Thyroid gland (tissue), 4 donors: ENCODE results near the gene FAM120B.

Experiments
- POLR2A ChIP-seq, 2 donors: fragments of 450-650 bp; IDR thresholded peaks; one replicate each; pipeline ENCODE4 v1.6.1; 2017; ENCODE audit warnings: antibody characterized with exemption in 2 of 2, mild to moderate bottlenecking in 2 of 2, moderate library complexity in 1 of 2
- TF ChIP-seq, protein P1 (sequence below), 6 experiments: fragments of 200-600 bp in 3 of 6; fragments of 450-650 bp in 3 of 6; sonication (generic) in 3 of 6; IDR thresholded peaks; one replicate each; pipeline ENCODE4 v1.5.1; 2016 to 2019; ENCODE audit warnings: antibody characterized with exemption in 6 of 6, mild to moderate bottlenecking in 2 of 6, inconsistent platforms in 1 of 6, moderate library complexity in 1 of 6

GRCh38 chr6:170288091-170288631 is 18.4 kb upstream of the FAM120B start:
- TF ChIP-seq, protein P1, sequence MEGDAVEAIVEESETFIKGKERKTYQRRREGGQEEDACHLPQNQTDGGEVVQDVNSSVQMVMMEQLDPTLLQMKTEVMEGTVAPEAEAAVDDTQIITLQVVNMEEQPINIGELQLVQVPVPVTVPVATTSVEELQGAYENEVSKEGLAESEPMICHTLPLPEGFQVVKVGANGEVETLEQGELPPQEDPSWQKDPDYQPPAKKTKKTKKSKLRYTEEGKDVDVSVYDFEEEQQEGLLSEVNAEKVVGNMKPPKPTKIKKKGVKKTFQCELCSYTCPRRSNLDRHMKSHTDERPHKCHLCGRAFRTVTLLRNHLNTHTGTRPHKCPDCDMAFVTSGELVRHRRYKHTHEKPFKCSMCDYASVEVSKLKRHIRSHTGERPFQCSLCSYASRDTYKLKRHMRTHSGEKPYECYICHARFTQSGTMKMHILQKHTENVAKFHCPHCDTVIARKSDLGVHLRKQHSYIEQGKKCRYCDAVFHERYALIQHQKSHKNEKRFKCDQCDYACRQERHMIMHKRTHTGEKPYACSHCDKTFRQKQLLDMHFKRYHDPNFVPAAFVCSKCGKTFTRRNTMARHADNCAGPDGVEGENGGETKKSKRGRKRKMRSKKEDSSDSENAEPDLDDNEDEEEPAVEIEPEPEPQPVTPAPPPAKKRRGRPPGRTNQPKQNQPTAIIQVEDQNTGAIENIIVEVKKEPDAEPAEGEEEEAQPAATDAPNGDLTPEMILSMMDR (IDR thresholded peaks at IDR 0.05) = no peak
- TF ChIP-seq POLR2A (IDR thresholded peaks at IDR 0.05) = no peak
